ENCODE measurements around the gene RND3. TPM values are rescaled to one million over a fixed set of nuclear protein-coding genes. Genes with fewer than 3 reads are reported as not detected.

The RND3 gene
- total RNA-seq, 1 donor from 2014 or later: 222 TPM

DNA sequence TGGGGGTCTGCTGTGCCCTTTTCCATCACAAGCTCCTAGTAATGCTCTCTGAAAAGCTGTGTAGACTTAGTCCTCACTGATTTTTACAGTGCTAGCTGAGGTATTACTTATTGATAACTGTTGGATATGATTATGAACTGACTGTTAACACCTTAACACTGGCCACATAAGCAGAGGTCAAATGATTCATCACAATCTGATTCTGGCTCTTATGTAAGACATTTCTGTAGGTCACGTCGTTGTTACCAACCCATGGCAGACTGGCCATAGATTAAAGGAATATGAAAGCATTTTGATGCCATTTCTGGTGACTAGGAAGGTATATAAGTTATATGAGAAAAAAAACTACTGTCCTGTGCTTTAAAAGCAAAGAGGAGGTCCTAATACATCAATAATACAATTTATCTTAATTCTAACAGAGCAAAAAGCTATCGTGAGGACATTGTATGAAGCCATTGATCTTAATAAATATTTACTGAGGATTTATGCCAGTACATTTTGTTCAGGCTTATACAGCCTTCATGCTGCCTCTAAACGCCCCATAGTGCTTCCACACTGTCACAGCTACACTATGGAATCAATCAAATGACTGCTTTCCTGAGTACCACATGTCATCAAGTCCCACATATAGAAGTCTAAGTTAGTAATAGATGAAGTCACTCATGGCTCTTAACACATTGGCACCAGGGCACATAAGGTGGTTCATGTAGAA, 6.9 kb upstream of the RND3 start:
- DNase-seq (ENCODE audit: low spot score): no peak

DNA sequence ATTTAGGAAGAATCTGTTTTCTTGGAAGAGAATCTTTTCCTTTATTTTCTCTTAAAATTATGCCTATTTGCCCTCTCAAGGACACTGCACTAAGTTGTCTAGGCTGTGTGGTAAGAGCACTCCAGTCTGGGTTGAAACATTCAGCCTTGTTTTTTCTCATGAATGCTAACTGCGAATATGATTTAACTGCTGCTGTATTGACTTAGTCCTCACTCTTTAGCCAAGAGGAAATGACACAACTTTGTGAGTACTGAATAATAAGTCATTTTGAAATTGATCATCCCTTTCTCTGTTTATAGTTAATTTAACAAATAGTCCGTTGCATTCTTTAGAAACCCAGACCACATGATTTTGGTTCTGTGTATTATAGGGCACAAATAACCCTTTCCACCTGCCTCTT, 4.5 kb upstream of the RND3 start:
- DNase-seq (ENCODE audit: low spot score): no peak

DNA sequence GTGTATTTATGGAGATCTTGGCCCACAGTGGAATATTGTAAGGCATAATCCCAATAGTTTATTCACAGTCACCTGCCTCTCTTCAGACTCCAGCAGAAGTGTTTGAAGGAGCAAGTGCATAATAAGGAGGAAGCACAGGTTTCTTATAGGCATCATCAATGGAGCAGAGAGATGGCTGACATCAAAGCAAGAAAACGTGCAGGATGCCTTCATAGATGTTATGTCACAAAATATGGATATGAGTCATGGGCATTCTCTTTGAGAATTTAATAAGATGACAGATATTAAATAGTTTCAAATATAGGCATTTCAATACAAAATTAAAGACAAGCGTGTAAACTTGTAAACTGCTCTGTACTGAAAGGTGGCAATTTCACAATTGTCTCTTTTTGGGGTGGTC, 4.0 kb upstream of the RND3 start:
- DNase-seq (ENCODE audit: low spot score): no peak

DNA sequence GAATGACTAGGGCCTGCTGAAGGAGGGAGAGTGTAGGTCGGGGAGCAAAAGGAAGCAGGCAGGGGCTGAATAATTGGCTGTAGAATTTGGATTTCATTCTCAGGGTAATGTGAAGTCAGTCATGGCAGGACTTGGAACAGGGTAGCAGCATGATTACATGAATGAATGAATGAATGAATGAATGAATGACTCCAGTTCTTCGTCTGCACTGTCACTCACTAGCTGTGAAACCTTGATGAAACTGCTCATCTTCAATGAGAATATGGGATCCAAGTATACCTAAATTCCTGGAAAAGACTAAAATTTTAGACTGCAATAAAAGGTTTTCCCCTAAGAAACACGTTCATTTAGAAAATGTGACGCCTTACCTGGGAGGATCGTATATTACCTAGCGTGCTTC, 3.0 kb upstream of the RND3 start:
- DNase-seq (ENCODE audit: low spot score): no peak

DNA sequence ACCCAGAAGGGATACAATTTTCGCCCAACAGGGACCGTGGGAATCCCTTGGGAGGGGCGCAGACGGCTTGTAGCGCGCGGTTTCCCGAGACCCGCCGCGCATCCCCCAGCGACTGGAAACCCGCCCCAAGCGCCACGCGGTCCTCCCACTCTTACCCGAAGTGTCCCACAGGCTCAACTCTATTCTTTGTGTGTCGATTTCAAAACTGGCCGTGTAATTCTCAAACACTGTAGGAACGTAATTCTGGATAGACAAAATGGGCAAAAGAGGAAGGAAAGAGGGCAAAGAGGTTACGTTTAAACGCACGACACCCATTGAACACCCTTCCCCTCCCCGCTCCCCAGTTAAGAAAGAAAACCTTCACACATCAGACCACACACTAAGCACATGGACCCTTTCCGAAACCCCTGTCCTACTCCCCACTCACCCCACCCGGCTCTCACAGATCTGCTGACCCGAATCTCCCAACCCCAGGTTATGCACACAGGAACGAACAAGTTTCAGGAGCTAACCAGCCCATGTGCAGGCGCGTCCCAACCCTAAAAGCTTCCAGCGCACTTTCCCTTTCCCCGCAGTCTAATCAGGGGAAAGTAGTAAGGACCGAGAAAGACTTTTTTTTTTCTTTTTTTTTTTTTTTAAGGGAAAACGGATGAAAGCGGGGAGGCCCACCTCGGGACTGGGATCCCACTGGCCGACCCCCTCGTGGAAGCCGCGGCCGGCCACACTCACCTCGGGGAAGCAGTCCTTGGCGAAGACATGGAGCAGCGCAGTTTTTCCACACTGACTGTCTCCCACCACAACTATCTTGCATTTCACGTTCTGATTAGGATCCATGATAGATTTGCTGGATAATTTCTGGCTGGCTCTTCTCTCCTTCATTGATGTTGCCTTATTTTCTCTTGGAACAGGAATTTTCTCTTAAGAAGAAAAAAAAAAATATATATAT, 655 bp downstream of the RND3 start:
- peak; percentile 76 for DNase-seq (ENCODE audit: low spot score)

DNA sequence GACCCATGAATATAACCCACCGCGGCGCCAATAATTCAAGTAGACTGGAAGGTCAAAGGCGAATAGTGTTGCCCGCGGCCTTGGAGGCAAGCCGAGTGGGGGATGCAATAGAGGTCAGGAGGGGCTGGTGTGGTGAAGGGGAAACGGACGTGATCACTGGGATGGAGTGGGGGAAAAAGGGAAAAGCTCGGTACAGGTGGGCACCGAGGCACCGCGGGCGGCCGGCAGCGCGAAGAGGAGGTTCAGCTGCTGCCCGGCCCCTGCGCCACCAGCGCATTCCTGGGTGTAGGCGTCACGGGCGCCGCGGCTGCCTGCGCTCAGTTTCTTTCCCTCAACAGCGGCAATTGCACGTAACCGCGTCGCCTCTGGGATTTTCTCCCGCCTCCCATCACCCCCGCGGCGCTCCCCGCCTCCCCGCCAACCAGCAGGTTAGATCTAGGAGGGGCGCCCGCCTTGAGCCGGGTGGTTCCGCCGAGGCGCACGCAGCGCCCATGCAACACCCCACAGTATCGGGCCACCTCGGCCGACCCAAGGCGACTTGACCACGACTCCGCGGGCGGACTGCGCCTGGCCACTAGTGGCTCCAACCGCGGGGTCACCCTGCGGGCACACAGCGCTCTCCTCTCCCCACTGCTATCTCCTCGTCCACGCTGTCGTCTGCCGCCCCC, 1.5 kb downstream of the RND3 start:
- DNase-seq (ENCODE audit: low spot score): peak; percentile 83

DNA sequence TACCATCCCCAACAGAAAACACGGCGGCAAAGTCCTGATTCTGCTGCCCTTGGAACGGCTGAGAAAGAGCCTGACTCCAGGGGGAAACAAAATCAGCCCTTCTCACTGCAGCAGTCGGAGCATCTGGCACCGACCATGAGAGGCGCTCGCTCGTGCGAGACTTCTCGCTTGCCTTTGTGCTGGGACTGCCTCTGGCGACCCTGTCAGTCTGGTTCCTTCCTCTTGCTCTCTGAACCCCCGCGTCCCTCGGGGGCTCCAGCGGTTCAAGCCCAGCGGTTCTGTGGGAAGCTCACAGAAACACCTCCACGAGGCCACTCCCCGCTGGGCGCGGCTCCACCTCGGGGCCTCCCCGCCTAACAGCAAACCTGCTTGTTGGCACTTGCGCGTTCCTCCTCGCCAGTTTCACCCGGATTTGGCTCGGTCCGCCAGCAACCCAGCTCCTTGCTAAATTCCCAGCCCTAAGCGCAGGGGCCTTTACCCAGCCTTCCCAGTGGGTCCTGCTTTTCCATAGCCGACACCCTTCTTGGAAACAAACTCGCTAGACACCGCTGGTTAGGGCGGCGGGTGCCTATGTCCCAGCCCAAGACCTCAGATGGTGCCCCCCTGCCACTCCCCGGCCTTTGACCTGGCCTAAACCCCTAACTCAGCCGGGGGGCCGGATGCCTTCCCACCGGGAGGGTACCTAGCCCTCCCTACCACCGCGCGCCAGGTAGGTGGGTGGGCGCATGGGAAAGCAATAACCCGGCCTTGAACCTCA, 2.2 kb downstream of the RND3 start:
- DNase-seq (ENCODE audit: low spot score): peak; percentile 89

DNA sequence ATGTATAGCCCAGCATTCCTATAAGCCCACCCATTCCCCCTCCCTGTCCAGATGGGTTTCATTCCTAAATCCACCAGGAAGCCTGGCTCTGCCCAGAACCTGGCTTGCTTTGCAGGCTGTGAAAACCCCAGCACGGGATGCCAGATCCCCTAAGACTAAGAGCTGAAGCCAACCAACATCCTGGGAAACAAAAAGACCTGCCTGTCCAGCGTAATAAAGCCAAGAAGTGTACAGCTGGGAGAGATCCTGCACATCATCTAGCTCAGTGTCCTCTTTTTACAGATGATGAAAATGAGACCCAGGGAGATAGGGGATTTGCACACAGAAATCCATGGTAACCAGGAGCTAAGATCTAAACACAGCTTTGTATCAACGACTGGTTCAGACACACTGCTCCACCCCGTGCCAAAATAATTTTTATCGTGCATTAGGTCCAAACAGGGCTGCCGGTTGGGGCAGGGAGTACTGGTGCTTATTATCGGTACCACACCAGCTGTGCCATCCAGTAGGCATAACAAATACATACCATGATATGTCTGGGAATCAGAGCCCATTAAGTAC, 2.9 kb downstream of the RND3 start:
- peak; percentile 81 for DNase-seq (ENCODE audit: low spot score)

DNA sequence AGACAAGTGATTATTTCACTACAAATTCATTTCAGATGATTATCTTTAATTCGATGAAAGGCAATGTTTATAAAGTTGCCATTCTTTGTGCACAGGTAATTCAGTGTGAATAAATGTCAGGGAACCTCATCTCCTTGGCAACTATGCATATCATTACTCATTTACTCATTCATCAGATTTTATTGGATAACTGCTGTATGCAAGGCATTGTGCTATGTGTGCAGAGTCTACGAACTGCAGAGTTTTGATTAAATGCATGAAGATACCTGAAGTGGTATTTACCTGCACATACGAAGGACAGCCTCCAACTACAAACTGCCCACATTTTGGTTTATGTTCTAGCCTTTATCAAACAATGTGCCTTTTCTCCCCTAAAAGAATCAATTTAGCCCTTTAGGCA, 3.5 kb downstream of the RND3 start:
- DNase-seq (ENCODE audit: low spot score): no peak

DNA sequence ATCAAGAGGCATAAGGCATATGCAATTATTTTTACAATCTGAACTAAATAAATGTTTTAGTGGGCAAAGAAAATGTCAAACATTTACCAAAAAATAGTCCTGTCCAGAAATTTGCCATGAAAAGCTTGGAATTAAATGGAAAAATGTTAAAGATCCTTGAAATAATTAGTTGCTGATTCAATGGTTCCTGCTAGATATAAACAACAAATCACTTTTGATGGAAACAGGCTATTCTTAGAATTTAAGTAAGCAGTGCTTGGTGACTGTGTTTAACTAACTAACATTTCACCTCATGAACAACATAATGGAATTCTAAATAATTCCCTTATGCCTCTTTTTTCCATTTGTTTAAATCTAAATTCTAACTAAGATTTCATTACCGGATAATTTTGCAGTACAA, 3.9 kb downstream of the RND3 start:
- DNase-seq (ENCODE audit: low spot score): no peak

DNA sequence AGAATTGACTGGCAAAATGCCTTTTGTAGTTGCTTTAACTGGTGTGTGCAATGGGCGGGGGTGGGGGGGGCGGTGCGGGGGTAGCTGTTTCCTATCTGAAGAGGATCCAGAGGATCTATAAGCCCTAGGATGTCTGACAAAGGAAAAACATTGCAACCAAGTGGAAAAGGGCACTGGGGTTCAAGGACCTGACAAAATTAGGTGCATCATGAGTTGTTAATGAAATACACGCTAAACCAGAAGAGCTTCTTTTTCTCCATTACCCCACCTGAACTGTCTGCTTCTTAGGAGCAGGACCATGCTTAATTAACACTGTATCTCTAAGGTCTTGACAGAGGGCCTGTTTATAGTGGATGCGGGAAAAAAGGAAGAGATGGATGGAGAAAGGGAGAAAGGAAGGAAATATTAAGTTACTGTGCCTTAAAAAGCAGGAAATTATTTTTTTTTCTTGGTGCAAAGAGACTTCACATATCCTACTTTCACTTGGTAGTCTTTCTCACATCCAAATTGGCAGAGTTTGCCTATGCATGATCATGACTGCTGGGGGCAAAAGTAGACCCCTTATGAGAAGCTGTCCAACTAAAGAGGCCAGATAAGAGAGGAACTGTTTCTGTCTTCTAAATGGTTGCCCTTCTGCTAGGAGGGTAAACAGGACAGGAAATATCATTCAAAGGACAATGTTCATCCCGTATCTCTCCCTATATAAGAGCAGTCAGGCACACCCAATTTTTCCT, 4.6 kb downstream of the RND3 start:
- DNase-seq (ENCODE audit: low spot score): no peak

DNA sequence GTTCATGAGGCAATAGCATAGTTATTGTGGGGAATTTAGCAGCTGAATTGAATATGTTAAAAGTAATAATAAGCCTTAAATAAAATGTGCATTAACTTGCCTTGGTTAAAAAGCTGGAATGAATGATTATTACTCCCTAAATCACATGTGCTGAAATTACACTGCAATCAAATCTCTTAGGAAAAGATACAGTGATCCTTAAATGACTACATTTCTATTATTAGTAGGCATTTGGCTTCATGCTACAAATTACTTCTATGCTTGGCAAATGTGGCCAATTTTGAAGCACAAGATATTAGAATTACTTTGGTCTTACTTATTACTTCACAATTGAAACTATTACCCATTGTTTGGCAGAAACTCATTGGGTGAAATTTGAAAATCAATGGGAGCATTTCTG, 5.4 kb downstream of the RND3 start:
- DNase-seq (ENCODE audit: low spot score): no peak

DNA sequence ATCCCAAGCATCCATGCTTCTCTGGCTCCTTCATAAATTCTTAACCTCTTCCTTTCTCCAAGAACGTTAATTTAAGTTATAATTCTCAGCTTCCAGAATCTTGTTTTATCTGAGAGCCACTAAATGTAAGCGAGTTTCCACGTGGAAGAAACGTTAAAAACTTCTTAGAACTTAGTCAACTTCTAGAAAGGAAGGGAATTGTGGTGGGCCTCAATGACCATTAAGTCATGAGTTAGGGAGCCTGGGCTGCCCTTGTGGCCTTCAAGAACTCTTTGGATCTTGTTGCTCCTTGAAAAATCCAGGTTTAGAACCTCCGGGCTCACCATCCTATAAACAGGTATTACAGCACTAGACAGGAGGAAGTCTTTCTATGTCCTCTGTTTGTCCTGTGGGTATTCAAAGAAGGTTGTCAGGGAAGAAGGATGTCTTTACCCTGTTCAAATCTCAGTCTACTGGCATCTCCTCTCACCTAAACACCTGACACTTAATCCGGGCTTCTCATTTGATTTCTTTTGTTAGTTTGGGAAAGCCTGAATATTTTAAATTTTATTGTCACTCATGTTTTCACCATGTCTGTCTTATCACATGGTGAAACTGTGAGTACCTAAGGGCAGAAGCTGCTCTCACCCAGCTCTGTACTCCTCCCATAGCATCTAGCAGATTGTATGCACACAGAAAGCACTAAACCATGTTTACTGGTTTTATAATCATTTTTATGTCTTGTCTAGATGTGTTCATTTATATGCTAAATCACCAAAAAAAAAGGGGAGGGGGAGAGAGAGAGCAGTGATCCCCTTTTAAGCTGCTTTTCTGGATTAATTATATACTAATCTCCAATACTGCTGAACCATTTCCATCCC, 6.3 kb downstream of the RND3 start:
- DNase-seq (ENCODE audit: low spot score): no peak

DNA sequence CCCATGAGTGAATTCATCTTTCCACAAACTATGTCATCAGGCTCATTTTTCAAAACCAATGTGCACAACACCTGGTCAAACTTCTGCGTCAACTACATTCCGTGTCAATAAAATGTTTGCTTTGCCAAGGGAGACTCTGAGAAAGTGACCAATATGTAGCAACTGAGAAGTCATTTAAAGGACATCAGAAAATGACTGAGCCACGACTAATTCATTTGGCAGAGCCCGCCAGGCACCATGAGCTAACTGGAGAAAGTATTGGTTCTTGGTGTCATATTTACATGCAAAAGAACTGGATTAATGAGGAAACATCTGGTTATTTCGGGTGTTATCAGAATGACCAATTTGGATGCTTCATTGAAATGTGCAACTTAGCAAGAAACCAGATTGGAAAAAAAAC, 7.2 kb downstream of the RND3 start:
- no peak for DNase-seq (ENCODE audit: low spot score)

DNA sequence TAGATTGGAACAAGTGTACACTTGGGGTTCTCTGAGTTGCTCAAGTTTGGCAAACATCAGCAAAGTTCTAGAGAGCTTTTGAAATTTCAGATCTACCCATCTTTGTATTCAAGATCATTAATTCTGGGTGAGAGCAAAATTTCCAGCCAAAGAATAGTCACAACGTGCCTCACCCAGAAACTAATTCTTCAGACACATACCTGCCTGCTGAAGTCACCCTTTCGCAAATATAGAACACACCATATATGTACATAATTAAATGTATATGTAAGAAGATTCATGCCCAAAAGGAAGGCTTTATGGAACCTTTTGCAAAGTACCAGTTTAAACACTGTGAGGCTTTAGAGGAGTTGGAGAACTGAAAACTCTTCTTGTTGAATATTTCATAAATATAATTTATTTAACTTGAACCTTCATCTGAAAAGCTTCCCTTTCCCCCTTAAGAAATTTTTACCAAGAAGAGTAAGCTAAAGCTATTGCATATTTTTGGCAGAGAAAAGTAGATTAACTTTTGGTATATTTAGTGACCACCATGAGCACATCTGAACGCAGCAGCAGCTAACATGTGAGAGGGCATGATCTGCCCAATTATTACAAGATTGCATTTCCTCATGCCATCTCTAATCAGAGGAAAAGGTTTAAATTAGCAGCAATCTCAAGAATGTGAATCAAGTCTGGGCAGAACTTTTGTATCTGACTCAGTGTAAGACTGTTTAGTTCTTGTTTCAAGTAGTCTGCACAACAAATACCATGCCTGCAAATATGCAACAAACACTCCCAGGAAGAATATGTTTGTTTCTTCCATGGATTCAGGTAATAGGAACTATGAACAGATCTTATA, 8.2 kb downstream of the RND3 start:
- DNase-seq (ENCODE audit: low spot score): no peak

DNA sequence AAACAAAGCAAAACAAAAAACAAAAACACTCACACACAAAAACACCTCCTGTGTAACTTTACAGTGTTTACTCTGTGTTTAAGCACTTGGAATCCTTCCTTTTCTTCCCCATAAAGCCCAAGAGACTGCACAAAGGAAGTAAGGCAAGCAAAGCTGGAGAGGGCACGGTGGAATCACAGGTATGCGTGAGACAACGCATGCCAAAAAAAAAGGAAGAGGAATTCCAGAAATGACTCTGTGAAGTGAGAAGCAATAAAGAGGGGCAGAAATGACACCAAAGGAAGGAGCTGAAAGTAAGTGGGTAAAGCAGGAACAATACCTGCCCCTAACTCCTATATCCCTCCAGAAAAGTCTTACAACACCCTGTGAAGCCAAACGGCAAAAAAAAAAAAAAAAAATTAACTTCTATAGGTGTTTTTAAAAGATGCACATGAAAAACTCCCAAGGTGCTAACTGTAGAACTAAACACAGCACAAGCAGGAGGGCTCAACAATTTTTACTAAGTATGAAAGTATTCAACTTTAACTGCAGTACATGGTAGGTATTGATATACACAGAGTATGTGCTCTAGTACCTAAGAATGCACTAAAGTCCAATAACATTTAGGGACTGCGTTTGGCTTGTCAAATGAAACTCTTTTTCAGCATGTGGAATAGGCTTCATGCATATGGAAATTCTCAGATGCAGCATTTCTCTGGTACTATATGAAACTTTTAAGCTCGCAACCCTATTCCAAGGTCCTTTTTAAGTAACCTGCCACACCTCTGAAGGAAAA, 9.1 kb downstream of the RND3 start:
- no peak for DNase-seq (ENCODE audit: low spot score)

DNA sequence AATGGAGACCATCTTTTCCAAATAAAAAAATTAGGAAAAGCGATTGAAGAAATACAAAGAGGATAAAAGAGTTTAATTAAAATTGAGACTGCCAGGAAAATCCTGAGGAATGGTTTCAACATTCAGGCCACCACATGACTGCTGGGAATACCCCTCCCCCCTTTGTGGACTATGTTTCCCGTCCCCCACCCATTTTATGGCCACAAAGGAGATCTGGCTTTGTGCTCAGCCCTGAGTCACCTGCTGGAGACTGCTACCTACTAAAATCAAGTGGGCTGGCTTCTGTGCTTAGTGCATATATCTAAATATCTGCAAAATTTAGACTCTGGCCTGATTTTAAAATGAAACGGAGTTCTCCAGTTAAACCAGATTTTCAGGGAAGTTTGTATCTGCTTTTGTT, 10.1 kb downstream of the RND3 start:
- DNase-seq (ENCODE audit: low spot score): no peak

DNA sequence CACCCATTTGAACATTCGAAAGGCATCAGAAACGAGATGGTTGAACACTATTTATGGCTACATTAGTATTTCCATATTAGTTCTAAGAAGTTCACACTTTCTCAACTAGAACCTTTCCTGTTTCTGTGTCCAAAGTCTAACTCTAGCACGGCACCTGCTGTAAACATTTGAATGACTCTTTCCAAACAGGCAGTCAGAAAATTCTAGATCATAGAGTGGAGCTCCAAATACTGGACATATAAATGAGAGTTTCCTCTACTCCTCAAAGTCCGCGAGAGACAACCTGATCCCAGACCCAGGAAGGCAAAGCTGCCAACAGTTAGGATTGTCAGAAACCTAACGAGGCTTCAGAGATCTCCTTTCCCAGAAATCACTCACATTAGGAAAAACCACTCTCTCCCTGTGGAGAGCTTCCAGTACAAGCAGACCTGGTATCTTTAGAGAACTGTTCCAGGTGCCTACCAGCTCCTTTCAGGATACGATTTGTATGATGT, 10.6 kb downstream of the RND3 start:
- DNase-seq (ENCODE audit: low spot score): no peak

Data from umbilical cord (tissue), 2 donors.